ENCODE data around the gene ZBTB16. TPM values are rescaled to one million over a fixed set of nuclear protein-coding genes. Genes with fewer than 3 reads are reported as not detected.
A peak's percentile ranks its signal among the peaks of the same experiment; 100 is the strongest.

Gene ZBTB16
- total RNA-seq, 1 donor from 2014 or later, result 17.7 TPM

- Histone ChIP-seq H2AFZ (replicated peaks) (no peak overlapping the region), H3K4me3 (no peak overlapping the region), H3K79me2 (ENCODE audit: low read depth) (peaks cover 4% of the 10 kb centered on the region), H4K20me1 (ENCODE audit: low read depth) (no peaks in the 10 kb centered on the region), H3K9me3 (ENCODE audit: low read depth) (no peaks in the 10 kb centered on the region), H3K9ac (no peak overlapping the region), H3F3A (ENCODE audit: low read depth) (peaks cover 29% of the 10 kb centered on the region), H3K27me3 (no peaks in the 10 kb centered on the region), H3K4me2 (no peak overlapping the region), H3K27ac (peak overlapping the region; percentile 92), H3K36me3 (no peaks in the 10 kb centered on the region), H3K4me1 (peaks cover 65% of the 10 kb centered on the region)
- no peak overlapping the region for H3K4me3 Mint-ChIP-seq
- peaks cover 18% of the 10 kb centered on the region for H3K36me3 Mint-ChIP-seq
- TF ChIP-seq EZH2 (IDR thresholded peaks at IDR 0.05) (no peak), EZH2phosphoT487 (IDR thresholded peaks at IDR 0.05) (no peak)
- TF ChIP-seq, protein P1, sequence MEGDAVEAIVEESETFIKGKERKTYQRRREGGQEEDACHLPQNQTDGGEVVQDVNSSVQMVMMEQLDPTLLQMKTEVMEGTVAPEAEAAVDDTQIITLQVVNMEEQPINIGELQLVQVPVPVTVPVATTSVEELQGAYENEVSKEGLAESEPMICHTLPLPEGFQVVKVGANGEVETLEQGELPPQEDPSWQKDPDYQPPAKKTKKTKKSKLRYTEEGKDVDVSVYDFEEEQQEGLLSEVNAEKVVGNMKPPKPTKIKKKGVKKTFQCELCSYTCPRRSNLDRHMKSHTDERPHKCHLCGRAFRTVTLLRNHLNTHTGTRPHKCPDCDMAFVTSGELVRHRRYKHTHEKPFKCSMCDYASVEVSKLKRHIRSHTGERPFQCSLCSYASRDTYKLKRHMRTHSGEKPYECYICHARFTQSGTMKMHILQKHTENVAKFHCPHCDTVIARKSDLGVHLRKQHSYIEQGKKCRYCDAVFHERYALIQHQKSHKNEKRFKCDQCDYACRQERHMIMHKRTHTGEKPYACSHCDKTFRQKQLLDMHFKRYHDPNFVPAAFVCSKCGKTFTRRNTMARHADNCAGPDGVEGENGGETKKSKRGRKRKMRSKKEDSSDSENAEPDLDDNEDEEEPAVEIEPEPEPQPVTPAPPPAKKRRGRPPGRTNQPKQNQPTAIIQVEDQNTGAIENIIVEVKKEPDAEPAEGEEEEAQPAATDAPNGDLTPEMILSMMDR (IDR thresholded peaks at IDR 0.05), result no peak
- peak overlapping the region; percentile 99 for H3K27ac Mint-ChIP-seq
- H3K4me1 Mint-ChIP-seq, result peaks cover 79% of the 10 kb centered on the region
- DNase-seq (ENCODE audit: low spot score), result no peak
- no peaks in the 10 kb centered on the region for H3K9me3 Mint-ChIP-seq
- H3K27me3 Mint-ChIP-seq (ENCODE audit: insufficient read depth, low read depth), result peaks cover 7% of the 10 kb centered on the region
Measured at GRCh38 chr11:114218508-114218907, 159.0 kb downstream of the ZBTB16 start.

DNA sequence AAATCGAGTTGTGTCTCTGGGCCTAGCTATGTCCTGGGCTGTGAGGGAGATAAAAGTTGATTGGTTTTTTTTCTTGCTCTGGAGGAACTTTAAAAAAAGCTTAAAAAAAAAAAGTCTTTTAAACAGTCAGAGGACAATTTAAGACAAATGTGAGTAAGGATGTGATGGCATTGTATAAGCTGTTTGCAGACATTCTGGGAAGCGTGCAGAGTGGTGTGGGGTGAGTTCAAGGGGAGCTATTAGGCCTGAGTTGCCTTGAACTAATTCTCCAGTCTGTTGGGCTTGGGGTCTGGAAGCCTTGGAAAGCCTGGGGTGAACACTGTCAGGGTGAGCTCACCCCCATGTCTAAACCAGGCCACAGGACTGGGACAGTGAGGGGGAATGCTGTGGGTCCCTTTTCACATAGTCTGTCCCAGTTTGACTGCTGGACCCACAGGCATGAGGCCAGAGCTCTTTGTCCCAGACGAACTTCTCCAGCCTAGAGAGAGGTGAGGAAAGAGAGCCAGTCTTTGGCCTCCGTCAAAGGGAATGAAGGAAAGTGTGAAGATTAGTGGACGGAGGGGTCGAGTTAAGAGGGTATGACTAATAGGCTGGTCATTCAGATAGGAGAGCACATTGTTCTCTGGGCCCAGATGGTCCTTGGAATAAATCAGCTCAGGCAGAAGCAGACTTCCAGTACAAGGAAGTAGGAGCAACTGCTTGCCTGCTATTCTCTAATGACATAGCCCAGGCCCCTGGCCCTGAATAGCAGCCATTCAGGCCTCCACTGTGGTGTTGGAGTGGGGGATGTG lies 160.2 kb downstream of the ZBTB16 start:
- Mint-ChIP-seq H3K4me3 (peak overlapping the region; percentile 52), H3K9me3 (no peaks in the 10 kb centered on the region), H3K27me3 (ENCODE audit: insufficient read depth, low read depth) (peaks cover 7% of the 10 kb centered on the region), H3K36me3 (peaks cover 27% of the 10 kb centered on the region), H3K4me1 (peaks cover 69% of the 10 kb centered on the region), H3K27ac (peak overlapping the region; percentile 99)
- no peak overlapping the region for H3K4me3 ChIP-seq
- H3K27ac ChIP-seq, result peak overlapping the region; percentile 92
- H3K36me3 ChIP-seq, result no peaks in the 10 kb centered on the region
- peaks cover 26% of the 10 kb centered on the region for H3F3A ChIP-seq (ENCODE audit: low read depth)
- H3K9ac ChIP-seq, result no peak overlapping the region
- no peaks in the 10 kb centered on the region for H3K27me3 ChIP-seq
- TF ChIP-seq, protein P1 (IDR thresholded peaks at IDR 0.05), result no peak
- no peak for TF ChIP-seq EZH2phosphoT487 (IDR thresholded peaks at IDR 0.05)
- no peak for TF ChIP-seq EZH2 (IDR thresholded peaks at IDR 0.05)
- H3K9me3 ChIP-seq (ENCODE audit: low read depth), result no peaks in the 10 kb centered on the region
- DNase-seq (ENCODE audit: low spot score), result peak; percentile 81
- H4K20me1 ChIP-seq (ENCODE audit: low read depth), result no peaks in the 10 kb centered on the region
- no peak overlapping the region for H2AFZ ChIP-seq (replicated peaks)
- H3K4me1 ChIP-seq, result peaks cover 54% of the 10 kb centered on the region
- H3K79me2 ChIP-seq (ENCODE audit: low read depth), result no peaks in the 10 kb centered on the region
- H3K4me2 ChIP-seq, result peak overlapping the region; percentile 25

GRCh38 chr11:114221037-114221436 lies 161.5 kb downstream of the ZBTB16 start:
- Histone ChIP-seq H3K9ac (no peak overlapping the region), H3K4me2 (peak overlapping the region; percentile 25), H3K4me3 (no peak overlapping the region), H3K36me3 (no peaks in the 10 kb centered on the region), H4K20me1 (ENCODE audit: low read depth) (no peaks in the 10 kb centered on the region), H2AFZ (replicated peaks) (no peak overlapping the region), H3K79me2 (ENCODE audit: low read depth) (no peaks in the 10 kb centered on the region), H3F3A (ENCODE audit: low read depth) (peaks cover 26% of the 10 kb centered on the region), H3K9me3 (ENCODE audit: low read depth) (no peaks in the 10 kb centered on the region), H3K4me1 (peaks cover 43% of the 10 kb centered on the region), H3K27me3 (no peaks in the 10 kb centered on the region), H3K27ac (peak overlapping the region; percentile 92)
- peak overlapping the region; percentile 99 for H3K27ac Mint-ChIP-seq
- no peak overlapping the region for H3K4me3 Mint-ChIP-seq
- no peak for DNase-seq (ENCODE audit: low spot score)
- TF ChIP-seq EZH2phosphoT487 (IDR thresholded peaks at IDR 0.05) (no peak), EZH2 (IDR thresholded peaks at IDR 0.05) (no peak)
- TF ChIP-seq, protein P1 (IDR thresholded peaks at IDR 0.05), result no peak
- H3K9me3 Mint-ChIP-seq, result no peaks in the 10 kb centered on the region
- peaks cover 5% of the 10 kb centered on the region for H3K27me3 Mint-ChIP-seq (ENCODE audit: insufficient read depth, low read depth)
- peaks cover 63% of the 10 kb centered on the region for H3K4me1 Mint-ChIP-seq
- peaks cover 38% of the 10 kb centered on the region for H3K36me3 Mint-ChIP-seq

Data from neural progenitor cell (in vitro differentiated cells).